Stimulated activated CD4-positive, alpha-beta T cell treated with anti-CD3 and anti-CD28 coated beads, TNF-alpha, amount 100 ng/mL, for 4 hours (primary cell): Measurements from ENCODE around the gene TXNDC5.

ENCODE experiments used
- DNase-seq, 3 experiments: peaks; one replicate each; pipeline ENCODE4 v3.0.0-alpha.2; 2020; ENCODE audit warnings: low read depth in 3 of 3

Gene TXNDC5

GRCh38 chr6:7859591-7859990 is 51.0 kb downstream of the TXNDC5 start:
- no peak for DNase-seq

- DNase-seq, result no peak
Observed at GRCh38 chr6:7851780-7852179, 58.8 kb downstream of the TXNDC5 start.

GRCh38 chr6:7848229-7848628 is 62.4 kb downstream of the TXNDC5 start:
- no peak for DNase-seq

- DNase-seq, result no peak
Observed at GRCh38 chr6:7846966-7847818, 63.4 kb downstream of the TXNDC5 start.

GRCh38 chr6:7841781-7842468 is 68.7 kb downstream of the TXNDC5 start:
- DNase-seq, result no peak

GRCh38 chr6:7836371-7837026 is 74.1 kb downstream of the TXNDC5 start:
- DNase-seq, result no peak

- DNase-seq, result no peak
Observed at GRCh38 chr6:7833751-7834070, 76.9 kb downstream of the TXNDC5 start.

- no peak for DNase-seq
Observed at GRCh38 chr6:7832904-7833750, 77.5 kb downstream of the TXNDC5 start.
